HG03039 (cell line): Measurements from ENCODE around the gene CYTH3.
"Not testable (repeated sequence)": the region's sequence is repeated elsewhere in the genome, so short reads cannot be mapped to it uniquely, and the experiment has no call there.

Source experiments
- ATAC-seq: cut with Tn5 transposase; IDR thresholded peaks from one replicate; pipeline ENCODE4 v1.9.1; 2021; ENCODE audit warnings: mild to moderate bottlenecking, moderate library complexity; ENCODE audit not compliant: unreplicated experiment

The CYTH3 gene

GRCh38 chr7:6154542-6155404, 117.7 kb downstream of the CYTH3 start:
- no peak for ATAC-seq

- ATAC-seq = no peak
Measured at GRCh38 chr7:6153646-6154541, 118.5 kb downstream of the CYTH3 start.

GRCh38 chr7:6151994-6152735, 120.3 kb downstream of the CYTH3 start:
- ATAC-seq = no peak

- not testable (repeated sequence) for ATAC-seq
Measured at GRCh38 chr7:6151527-6151926, 120.9 kb downstream of the CYTH3 start.

GRCh38 chr7:6149996-6150395, 122.4 kb downstream of the CYTH3 start:
- ATAC-seq = no peak

- no peak for ATAC-seq
Measured at GRCh38 chr7:6148724-6149360, 123.6 kb downstream of the CYTH3 start.

- no peak for ATAC-seq
Measured at GRCh38 chr7:6147627-6148026, 124.8 kb downstream of the CYTH3 start.

GRCh38 chr7:6146666-6147065, 125.8 kb downstream of the CYTH3 start:
- ATAC-seq = no peak

- ATAC-seq = no peak
Measured at GRCh38 chr7:6143997-6144396, 128.4 kb downstream of the CYTH3 start.

GRCh38 chr7:6142871-6143380, 129.5 kb downstream of the CYTH3 start:
- ATAC-seq = no peak

GRCh38 chr7:6139189-6139996, 133.0 kb downstream of the CYTH3 start:
- no peak for ATAC-seq

GRCh38 chr7:6136475-6136874, 135.9 kb downstream of the CYTH3 start:
- no peak for ATAC-seq

- ATAC-seq = no peak
Measured at GRCh38 chr7:6133249-6133648, 139.2 kb downstream of the CYTH3 start.

GRCh38 chr7:6130007-6130587, 142.3 kb downstream of the CYTH3 start:
- ATAC-seq = no peak

- ATAC-seq = no peak
Measured at GRCh38 chr7:6128205-6128604, 144.2 kb downstream of the CYTH3 start.

- ATAC-seq = no peak
Measured at GRCh38 chr7:6127110-6127490, 145.3 kb downstream of the CYTH3 start.

GRCh38 chr7:6123843-6124242, 148.6 kb downstream of the CYTH3 start:
- ATAC-seq = no peak

- ATAC-seq = no peak
Measured at GRCh38 chr7:6121141-6121540, 151.3 kb downstream of the CYTH3 start.

- no peak for ATAC-seq
Measured at GRCh38 chr7:6117533-6117932, 154.9 kb downstream of the CYTH3 start.
